ENCODE measurements around the gene ZDHHC11B.
"Not testable (repeated sequence)": the region's sequence is repeated elsewhere in the genome, so short reads cannot be mapped to it uniquely, and the experiment has no call there.

ZDHHC11B gene

GRCh38 chr5:783881-784427 is 575 bp downstream of the ZDHHC11B start:
- DNase-seq: not testable (repeated sequence)

DNA sequence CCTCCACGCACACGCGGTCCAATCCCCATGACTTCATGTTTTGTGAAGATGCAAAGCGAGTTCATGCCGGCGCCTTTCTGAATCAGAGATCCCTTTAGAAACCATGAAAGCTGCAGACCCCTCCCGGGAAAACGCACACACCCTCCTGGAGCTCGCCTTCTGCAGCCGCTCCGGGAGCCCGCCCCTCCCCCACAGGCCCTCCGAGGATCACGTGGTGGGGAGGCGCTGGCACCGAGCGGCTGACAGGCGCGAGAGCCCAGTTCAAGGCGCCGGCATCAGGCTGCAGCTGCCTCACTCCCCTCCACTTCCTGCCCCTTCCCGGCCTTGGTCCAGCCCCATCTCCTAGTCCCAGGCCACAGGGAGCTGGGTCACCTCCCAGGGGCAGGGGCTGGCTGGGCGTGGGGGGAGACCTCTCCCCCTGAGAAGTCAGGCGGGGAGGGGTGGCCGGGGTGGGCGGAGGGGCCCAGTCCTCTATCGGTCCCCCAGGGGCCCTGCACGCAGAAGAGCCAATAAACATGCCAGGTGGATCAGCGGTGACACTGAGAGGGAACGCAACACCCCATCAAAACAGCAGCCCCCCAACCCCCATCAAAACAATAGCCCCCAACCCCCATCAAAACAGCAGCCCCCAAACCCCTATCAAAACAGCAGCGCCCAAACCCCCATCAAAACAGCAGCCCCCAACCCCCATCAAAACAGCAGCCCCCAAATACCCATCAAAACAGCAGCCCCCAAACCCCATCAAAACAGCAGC is 1.3 kb downstream of the ZDHHC11B start:
- DNase-seq: not testable (repeated sequence)

DNA sequence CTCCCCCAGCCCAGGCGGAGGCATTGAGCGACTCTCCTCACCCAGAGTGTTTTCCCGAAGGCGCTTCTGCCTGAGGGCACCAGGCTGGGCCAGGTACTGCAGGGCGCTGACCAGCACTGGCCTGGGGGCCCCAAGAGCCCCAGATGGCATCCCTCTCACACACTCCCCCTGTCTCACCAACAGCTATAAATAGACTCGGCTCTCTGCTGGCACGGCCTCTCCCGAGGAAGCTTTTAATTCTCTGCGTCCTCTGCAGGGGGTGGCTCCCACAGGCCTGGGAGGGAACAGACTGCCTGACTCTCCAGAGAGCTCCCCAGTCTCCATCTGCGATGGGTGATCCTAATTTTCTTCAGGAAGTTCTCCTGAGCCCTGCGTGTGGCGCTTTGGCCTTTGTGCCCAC is 2.2 kb downstream of the ZDHHC11B start:
- DNase-seq: not testable (repeated sequence)

GRCh38 chr5:780571-780970 is 4.0 kb downstream of the ZDHHC11B start:
- DNase-seq: not testable (repeated sequence)

GRCh38 chr5:778967-779366 is 5.6 kb downstream of the ZDHHC11B start:
- not testable (repeated sequence) for DNase-seq

- not testable (repeated sequence) for DNase-seq
Measured at GRCh38 chr5:778421-778820, 6.1 kb downstream of the ZDHHC11B start.

DNA sequence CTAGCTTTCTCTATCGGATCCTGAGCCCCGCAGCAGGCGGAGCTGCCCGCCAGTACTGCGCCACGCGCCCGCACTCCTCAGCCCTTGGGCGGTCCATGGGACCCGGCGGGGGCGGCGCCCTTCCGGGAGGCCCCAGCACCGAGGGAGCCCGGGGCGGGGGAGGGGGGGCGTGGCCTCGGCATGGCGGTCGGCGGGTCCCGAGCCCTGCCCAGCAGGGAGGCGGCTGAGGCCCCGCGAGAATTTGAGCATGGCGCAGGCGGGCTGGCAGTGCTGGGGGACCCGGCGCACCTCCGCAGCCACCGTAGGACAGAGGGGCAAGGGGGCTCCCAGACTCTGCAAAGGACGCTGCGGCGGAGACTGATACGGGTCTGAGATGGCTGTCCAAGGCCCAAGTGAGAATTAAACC is 6.8 kb downstream of the ZDHHC11B start:
- DNase-seq: no peak

DNA sequence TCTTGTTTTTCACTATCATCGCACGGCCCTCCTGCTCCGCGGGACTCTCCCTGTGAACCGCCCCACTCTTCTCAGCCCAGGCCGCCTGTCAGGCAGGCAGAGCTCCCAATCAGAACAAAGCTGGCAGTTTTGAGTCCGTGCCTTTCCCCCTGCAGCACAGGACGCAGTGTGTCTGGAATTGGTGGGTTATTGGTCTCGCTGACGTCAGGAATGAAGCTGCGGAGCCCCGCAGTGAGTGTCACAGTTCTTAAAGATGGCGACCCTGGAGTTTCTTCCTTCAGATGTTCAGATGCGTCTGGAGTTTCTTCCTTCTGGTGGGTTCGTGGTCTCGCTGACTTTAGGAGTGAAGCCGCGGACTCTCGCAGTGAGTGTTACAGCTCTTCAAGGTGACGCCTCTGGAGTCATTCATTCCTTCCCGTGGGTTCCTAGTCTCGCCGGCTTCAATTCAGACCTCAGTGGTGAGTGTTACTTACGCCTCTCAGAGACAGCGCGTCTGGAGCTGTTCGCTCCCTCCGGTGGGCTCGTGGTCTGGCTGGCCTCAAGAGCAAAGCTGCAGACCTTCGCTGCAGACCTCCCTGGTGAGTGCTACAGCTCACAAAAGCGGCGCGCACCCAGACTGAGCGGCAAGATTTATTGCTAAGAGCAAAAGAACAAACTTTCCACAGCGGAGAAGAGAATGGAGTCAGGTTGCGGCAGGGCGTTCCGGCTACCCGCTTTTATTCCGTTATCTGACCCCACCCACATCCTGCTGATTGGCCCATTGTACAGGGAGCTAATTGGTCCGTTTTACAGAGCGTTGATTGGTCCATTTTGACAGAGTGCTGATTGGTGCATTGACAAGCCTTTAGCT is 7.4 kb downstream of the ZDHHC11B start:
- no peak for DNase-seq

- DNase-seq: no peak
Measured at GRCh38 chr5:775961-776861, 8.3 kb downstream of the ZDHHC11B start.

DNA sequence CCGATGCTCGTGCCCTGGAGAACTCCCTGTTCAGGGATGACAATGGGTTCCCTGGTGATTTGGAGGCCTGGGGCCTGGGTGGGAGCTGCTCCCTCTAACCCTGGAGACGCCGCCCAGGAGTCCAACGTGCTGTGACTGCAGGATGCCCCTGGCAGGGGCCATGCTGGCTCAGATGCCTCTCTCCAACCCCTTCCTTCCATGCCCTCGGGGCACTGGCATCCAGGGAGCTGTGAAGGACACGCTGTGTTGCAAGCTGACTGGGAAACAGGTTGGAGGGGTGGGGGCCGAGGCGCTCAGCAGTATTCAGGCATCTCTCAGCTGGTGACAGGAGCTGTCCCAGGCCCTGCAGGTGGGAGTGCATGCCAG is 9.0 kb downstream of the ZDHHC11B start:
- not testable (repeated sequence) for DNase-seq

- DNase-seq: not testable (repeated sequence)
Measured at GRCh38 chr5:774854-775505, 9.5 kb downstream of the ZDHHC11B start.

GRCh38 chr5:774304-774703 is 10.2 kb downstream of the ZDHHC11B start:
- not testable (repeated sequence) for DNase-seq

- DNase-seq: no peak
Measured at GRCh38 chr5:773517-774264, 10.8 kb downstream of the ZDHHC11B start.

DNA sequence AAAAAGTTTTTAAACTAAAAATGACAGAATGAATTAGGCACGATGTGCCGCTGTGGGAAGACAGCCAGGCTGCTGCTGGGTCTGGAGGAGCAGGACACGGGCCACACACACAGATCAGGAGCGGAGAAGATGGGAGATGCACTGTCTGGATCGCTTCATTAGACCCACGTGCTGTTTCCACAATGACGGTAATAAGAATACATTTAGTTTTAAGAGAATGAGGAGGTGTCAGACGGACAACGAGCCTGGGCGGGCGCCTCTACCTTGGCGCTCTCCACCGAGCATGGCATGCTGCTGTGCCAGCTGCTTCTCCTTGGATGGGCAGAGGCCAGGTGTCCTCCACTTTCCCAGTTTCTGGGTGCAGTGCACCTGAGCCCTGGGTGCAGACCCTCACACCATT is 11.6 kb downstream of the ZDHHC11B start:
- not testable (repeated sequence) for DNase-seq

DNA sequence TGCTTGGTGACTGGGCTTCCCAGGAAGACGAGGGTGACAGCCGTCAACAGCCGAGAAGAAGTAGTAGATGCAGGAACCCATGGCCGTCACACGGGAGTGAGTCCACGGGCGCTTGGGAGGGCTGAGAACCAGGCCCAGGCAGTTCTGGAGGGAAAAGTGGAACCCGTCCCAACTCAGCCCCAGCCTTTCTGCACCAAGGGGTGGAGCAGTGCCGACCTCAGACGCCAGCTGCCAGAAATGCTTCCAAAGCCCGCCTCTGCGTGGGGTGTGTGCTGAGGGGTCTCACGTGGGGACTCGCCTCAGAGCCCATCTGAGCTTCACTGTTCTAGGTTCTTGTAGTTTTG is 12.0 kb downstream of the ZDHHC11B start:
- DNase-seq: not testable (repeated sequence)

DNA sequence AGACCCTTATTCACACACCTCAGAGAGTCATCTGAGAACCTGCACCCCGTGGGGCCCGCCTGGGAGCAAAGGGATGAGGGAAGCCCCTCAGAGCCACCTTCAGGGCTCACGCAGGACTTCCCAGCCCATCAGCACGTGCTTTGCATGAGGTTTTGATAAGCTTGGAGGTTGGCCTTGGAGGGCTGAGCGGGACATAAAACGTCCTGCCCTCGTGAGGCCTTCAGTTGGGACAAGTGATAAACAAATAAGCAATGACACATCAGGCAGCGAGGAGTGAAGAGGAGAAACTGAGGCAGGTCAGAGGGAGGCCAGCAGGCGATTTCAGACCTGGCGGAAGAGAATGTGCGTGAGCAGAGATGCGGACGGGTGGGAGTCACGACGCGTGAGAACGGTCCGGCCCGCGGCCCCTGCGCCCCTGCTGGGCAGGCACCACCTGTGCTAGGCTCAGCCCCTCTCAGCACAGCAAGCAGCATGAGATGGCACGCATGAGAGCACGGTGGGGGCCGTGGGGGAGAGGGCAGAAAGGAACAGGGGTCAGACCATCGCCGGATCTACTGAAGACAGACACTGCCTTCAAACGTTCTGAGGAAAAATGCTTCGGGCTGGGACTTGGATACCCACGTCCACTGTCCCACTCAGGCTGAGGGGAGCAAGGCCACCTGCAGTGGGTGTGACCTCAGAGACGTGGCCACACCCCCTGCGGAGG is 12.5 kb downstream of the ZDHHC11B start:
- not testable (repeated sequence) for DNase-seq

DNA sequence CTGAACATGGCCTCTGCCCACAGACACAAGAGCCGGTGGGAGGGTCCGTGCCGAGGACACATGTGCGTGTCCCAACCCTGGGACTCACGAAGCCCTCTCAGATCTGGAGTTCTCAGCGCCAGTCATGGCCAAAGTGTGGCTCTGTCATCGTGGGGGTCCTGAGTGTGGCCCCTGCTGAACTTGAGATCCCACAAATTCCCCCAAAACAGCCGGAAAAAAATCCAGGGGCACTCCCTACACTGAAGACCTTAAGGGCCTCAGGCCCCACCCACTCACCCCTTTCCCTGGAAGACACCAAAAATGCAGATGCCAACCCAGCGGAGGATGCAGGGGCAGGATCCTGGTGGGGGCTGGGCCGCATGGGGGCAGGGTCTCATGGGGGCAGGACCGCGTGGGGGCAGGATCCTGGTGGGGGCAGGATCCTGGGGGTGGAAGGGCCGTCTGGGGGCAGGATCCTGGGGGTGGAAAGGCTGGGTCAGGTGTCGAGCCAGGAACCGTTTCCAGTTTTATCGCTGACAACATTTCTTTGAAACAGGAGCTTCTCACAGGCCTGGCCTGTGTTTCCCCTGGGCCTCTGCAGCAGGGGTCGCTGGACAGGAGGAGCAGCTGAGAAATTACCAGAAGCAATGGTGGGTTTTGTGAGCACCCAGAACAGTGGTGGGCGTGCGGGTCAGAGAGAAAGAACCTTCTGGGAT is 13.3 kb downstream of the ZDHHC11B start:
- not testable (repeated sequence) for DNase-seq

DNA sequence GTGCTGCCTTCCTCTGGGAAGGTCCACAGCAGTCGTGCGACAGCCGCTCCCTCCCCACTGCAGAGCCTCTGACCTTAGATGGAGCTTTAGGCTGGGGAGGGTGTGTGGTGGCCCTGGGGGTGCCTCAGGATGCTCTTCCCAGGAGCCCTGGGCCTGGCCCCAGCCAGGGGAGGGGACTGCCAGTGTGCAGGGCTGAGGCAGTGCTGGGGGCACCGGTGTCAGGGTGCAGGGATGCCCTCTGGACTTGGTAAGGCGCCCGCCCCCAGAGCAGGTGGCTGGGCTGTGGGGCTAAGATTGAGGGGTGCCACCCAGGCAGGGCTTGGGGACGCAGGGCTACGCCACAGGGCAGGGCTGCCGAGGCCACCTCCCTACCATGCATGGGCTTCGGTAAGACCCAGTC is 13.9 kb downstream of the ZDHHC11B start:
- not testable (repeated sequence) for DNase-seq

DNA sequence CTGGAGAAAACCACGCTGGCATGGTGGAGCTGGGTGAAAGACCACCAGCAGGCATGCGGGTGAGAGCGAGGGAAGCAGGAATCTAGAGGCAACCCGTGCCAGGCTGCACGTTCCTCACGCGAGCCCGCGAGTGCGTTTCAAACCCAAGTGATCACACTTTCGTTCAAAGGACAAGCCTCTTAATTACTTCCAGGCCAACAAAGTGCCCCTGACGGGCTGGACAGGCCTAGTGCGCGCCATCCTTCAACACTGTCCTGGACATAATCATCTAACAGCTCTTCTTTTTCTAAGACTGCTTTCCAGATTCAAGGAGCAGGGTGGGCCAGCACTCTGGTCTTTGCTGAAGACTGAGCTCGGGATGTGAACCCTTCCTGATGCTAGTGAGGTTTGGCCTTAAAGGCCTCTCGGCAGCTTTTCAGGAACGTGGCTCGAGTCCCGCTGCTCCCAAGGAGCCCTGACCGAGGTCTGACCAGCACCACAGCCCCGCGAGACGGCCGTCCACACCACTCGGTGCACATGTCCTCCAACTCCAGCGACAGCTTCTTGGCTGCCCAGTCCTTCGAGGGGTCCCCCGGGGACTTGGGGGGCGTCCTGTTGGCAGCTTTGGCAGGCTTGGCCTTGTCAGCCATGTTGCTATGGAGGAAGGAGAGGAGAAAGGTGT is 14.9 kb downstream of the ZDHHC11B start:
- DNase-seq: not testable (repeated sequence)
